H9 (cell line): ENCODE measurements around the gene PLXNB1. TPM values are rescaled to one million over a fixed set of nuclear protein-coding genes. Genes with fewer than 3 reads are reported as not detected.

Experiments
- DNase-seq: peaks from one replicate; pipeline ENCODE4 v3.0.0-alpha.2; 2017
- H2AFZ ChIP-seq: one replicate; pipeline ENCODE4 v1.6.1; 2013; ENCODE audit warnings: mild to moderate bottlenecking, low read length, control low read depth, moderate library complexity
- H2AK5ac ChIP-seq: 2 replicates; pipeline ENCODE4 v1.6.1; 2013; ENCODE audit warnings: low read length, control low read depth, mixed read lengths; ENCODE audit not compliant: insufficient read length
- H2BK120ac ChIP-seq: one replicate; pipeline ENCODE4 v1.6.1; 2013; ENCODE audit warnings: low read depth, mild to moderate bottlenecking, low read length, control low read depth, inconsistent platforms; ENCODE audit not compliant: poor library complexity, severe bottlenecking
- H2BK12ac ChIP-seq: 2 replicates; pipeline ENCODE4 v1.6.1; 2013; ENCODE audit warnings: low read length, control low read depth, mixed read lengths, low read depth; ENCODE audit not compliant: insufficient read length
- H2BK15ac ChIP-seq: 2 replicates; pipeline ENCODE4 v1.6.1; 2013; ENCODE audit warnings: low read depth, low read length, control low read depth
- H2BK20ac ChIP-seq: one replicate; pipeline ENCODE4 v1.6.1; 2013; ENCODE audit warnings: low read depth, mild to moderate bottlenecking, low read length, control low read depth, inconsistent platforms; ENCODE audit not compliant: poor library complexity, severe bottlenecking
- H2BK5ac ChIP-seq: 2 replicates; pipeline ENCODE4 v1.6.1; 2013; ENCODE audit warnings: low read length, control low read depth, mixed read lengths; ENCODE audit not compliant: insufficient read length
- H3K14ac ChIP-seq: 2 replicates; pipeline ENCODE4 v1.6.1; 2013; ENCODE audit warnings: low read length, control low read depth; ENCODE audit not compliant: insufficient read depth
- H3K18ac ChIP-seq: 2 replicates; pipeline ENCODE4 v1.6.1; 2013; ENCODE audit warnings: low read depth, mild to moderate bottlenecking, mixed read lengths, low read length, control low read depth; ENCODE audit not compliant: insufficient read length
- H3K23ac ChIP-seq: 2 replicates; pipeline ENCODE4 v1.6.1; 2013; ENCODE audit warnings: low read length, control low read depth, mixed read lengths, low read depth; ENCODE audit not compliant: insufficient read length
- H3K23me2 ChIP-seq: 2 replicates; pipeline ENCODE4 v1.6.1; 2013; ENCODE audit warnings: low read depth, mild to moderate bottlenecking, mixed read lengths, low read length, control low read depth; ENCODE audit not compliant: insufficient read length, poor library complexity, severe bottlenecking
- H3K27ac ChIP-seq: 2 replicates; pipeline ENCODE4 v1.5.1; 2013; ENCODE audit warnings: low read length, control low read depth, mixed read lengths, low read depth; ENCODE audit not compliant: insufficient read length
- H3K27me3 ChIP-seq: 2 replicates; pipeline ENCODE4 v1.6.1; 2013; ENCODE audit warnings: low read length, control low read depth, inconsistent platforms; ENCODE audit not compliant: insufficient read depth
- H3K4ac ChIP-seq: 2 replicates; pipeline ENCODE4 v1.6.1; 2013; ENCODE audit warnings: low read depth, mild to moderate bottlenecking, control low read depth, inconsistent platforms, low read length, moderate library complexity
- H3K4me1 ChIP-seq: 2 replicates; pipeline ENCODE4 v1.6.1; 2013; ENCODE audit warnings: low read length, control low read depth, inconsistent platforms; ENCODE audit not compliant: insufficient read depth
- H3K4me2 ChIP-seq: 2 replicates; pipeline ENCODE4 v1.6.1; 2013; ENCODE audit warnings: low read length, control low read depth, mixed read lengths; ENCODE audit not compliant: insufficient read length, insufficient read depth
- H3K56ac ChIP-seq: 2 replicates; pipeline ENCODE4 v1.6.1; 2013; ENCODE audit warnings: low read depth, mild to moderate bottlenecking, mixed read lengths, low read length, control low read depth; ENCODE audit not compliant: insufficient read length
- H3K79me1 ChIP-seq: 2 replicates; pipeline ENCODE4 v1.6.1; 2013; ENCODE audit warnings: low read depth, mild to moderate bottlenecking, moderate library complexity, low read length, control low read depth, inconsistent platforms; ENCODE audit not compliant: insufficient read depth, poor library complexity, severe bottlenecking
- H3K79me2 ChIP-seq: 2 replicates; pipeline ENCODE4 v1.6.1; 2013; ENCODE audit warnings: low read length, control low read depth, inconsistent platforms; ENCODE audit not compliant: insufficient read depth
- H3K9ac ChIP-seq: 2 replicates; pipeline ENCODE4 v1.6.1; 2013; ENCODE audit warnings: low read length, control low read depth, mixed read lengths; ENCODE audit not compliant: insufficient read length; ENCODE audit errors: extremely low read depth
- H3K9me3 ChIP-seq: one replicate; pipeline ENCODE4 v1.6.1; 2013; ENCODE audit warnings: low read depth, low read length, inconsistent platforms; ENCODE audit not compliant: control insufficient read depth
- H3T11ph ChIP-seq: one replicate; pipeline ENCODE4 v1.6.1; 2013; ENCODE audit warnings: mild to moderate bottlenecking, low read length, control low read depth, inconsistent platforms
- H4K20me1 ChIP-seq: one replicate; pipeline ENCODE4 v1.6.1; 2013; ENCODE audit not compliant: control insufficient read depth, insufficient read length, insufficient read depth
- H4K5ac ChIP-seq: 2 replicates; pipeline ENCODE4 v1.6.1; 2013; ENCODE audit warnings: low read depth, mild to moderate bottlenecking, mixed read lengths, low read length, control low read depth; ENCODE audit not compliant: insufficient read length
- H4K8ac ChIP-seq: replicated peaks from 2 replicates; pipeline ENCODE4 v1.6.1; 2013; ENCODE audit warnings: low read length, control low read depth, mixed read lengths, low read depth; ENCODE audit not compliant: insufficient read length
- H4K91ac ChIP-seq: 2 replicates; pipeline ENCODE4 v1.6.1; 2013; ENCODE audit warnings: low read depth, mild to moderate bottlenecking, moderate library complexity, mixed read lengths, low read length, control low read depth; ENCODE audit not compliant: insufficient read length
- H3K27ac Mint-ChIP-seq, 3 experiments: 2 replicates in 2 of 3; 3 replicates in 1 of 3; pipeline ENCODE4 v1.8.0; 2020 to 2021; ENCODE audit warnings: mixed read lengths in 3 of 3, mild to moderate bottlenecking in 1 of 3, moderate library complexity in 1 of 3
- H3K27me3 Mint-ChIP-seq: 2 replicates; pipeline ENCODE4 v1.8.0; 2021; ENCODE audit warnings: low read depth, mild to moderate bottlenecking, moderate library complexity, mixed read lengths
- H3K36me3 Mint-ChIP-seq, 3 experiments: 2 replicates in 2 of 3; 3 replicates in 1 of 3; pipeline ENCODE4 v1.8.0; 2020 to 2021; ENCODE audit warnings: low read depth in 3 of 3, mixed read lengths in 3 of 3; ENCODE audit not compliant: insufficient read depth in 1 of 3
- H3K4me1 Mint-ChIP-seq, 2 experiments: 2 replicates each; pipeline ENCODE4 v1.8.0; 2020; ENCODE audit warnings: mixed read lengths in 2 of 2
- H3K4me3 Mint-ChIP-seq, 2 experiments: 2 replicates in 1 of 2; 3 replicates in 1 of 2; pipeline ENCODE4 v1.8.0; 2020 to 2021; ENCODE audit warnings: mild to moderate bottlenecking in 2 of 2, mixed read lengths in 2 of 2, moderate library complexity in 1 of 2
- H3K9me3 Mint-ChIP-seq, 2 experiments: 2 replicates in 1 of 2; 3 replicates in 1 of 2; pipeline ENCODE4 v1.8.0; 2020; ENCODE audit warnings: mild to moderate bottlenecking in 2 of 2, mixed read lengths in 2 of 2, moderate library complexity in 1 of 2
- CTCF ChIP-seq: fragments of 200-600 bp; sonication (generic); conservative IDR thresholded peaks from 3 replicates; pipeline ENCODE4 v1.8.0; 2021; ENCODE audit warnings: antibody characterized with exemption, mild to moderate bottlenecking
- total RNA-seq: library from RNA; stranded (reverse); gene quantifications from 2 replicates; pipeline ENCODE4 v1.2.1, GENCODE V29; 2021

PLXNB1 gene
- total RNA-seq, 1 experiment from 2014 or later = 184 TPM

- no peak overlapping the region for H3K4me3 Mint-ChIP-seq
- Histone ChIP-seq H3K79me2 (no peaks in the 10 kb centered on the region), H4K5ac (no peak overlapping the region), H2BK15ac (no peak overlapping the region), H3K79me1 (no peaks in the 10 kb centered on the region), H4K8ac (no peak overlapping the region), H2BK12ac (no peak overlapping the region), H3K14ac (no peak overlapping the region), H2BK20ac (no peak overlapping the region), H2BK5ac (no peak overlapping the region), H3K27me3 (no peaks in the 10 kb centered on the region), H2AK5ac (no peak overlapping the region), H2BK120ac (no peak overlapping the region), H3K9me3 (no peaks in the 10 kb centered on the region), H3K23me2 (no peaks in the 10 kb centered on the region), H4K20me1 (no peaks in the 10 kb centered on the region), H3K4ac (no peak overlapping the region), H2AFZ (no peak overlapping the region), H3K9ac (no peak overlapping the region), H3K4me1 (no peaks in the 10 kb centered on the region), H3K18ac (no peak overlapping the region), H3K27ac (no peak overlapping the region), H3T11ph (no peak overlapping the region), H3K4me2 (no peak overlapping the region), H3K56ac (no peak overlapping the region), H3K23ac (no peak overlapping the region), H4K91ac (no peak overlapping the region)
- no peak overlapping the region for H3K27ac Mint-ChIP-seq
- peaks cover 8% of the 10 kb centered on the region for H3K27me3 Mint-ChIP-seq
- peaks cover 18 to 24% of the 10 kb centered on the region in 2 experiments for H3K9me3 Mint-ChIP-seq
- DNase-seq = no peak
- TF ChIP-seq CTCF = no peak
- H3K36me3 Mint-ChIP-seq = peaks cover 0 to 11% (median 0%) of the 10 kb centered on the region in 3 experiments; a peak in 2 of 7 replicates
- no peaks in the 10 kb centered on the region for H3K4me1 Mint-ChIP-seq
Measured at GRCh38 chr3:48361928-48362327, 68.0 kb downstream of the PLXNB1 start.
